Measurements from ENCODE around the gene ESYT2. TPM values are rescaled to one million over a fixed set of nuclear protein-coding genes. Genes with fewer than 3 reads are reported as not detected.

ESYT2 gene
- total RNA-seq, 1 experiment from 2014 or later, result 39.0 TPM

GRCh38 chr7:158830211-158830723 lies 958 bp upstream of the ESYT2 start:
- Mint-ChIP-seq H3K27me3 (ENCODE audit: low read depth) (peaks cover 13% of the 10 kb centered on the region), H3K4me3 (peak overlapping the region; percentile 69 to 83), H3K27ac (peak overlapping the region in 2 of 3 experiments; percentile 44; a peak in 3 of 7 replicates), H3K36me3 (ENCODE audit: insufficient read depth in 1 of 3, low read depth in 3 of 3) (peaks cover 0 to 7% (median 0%) of the 10 kb centered on the region in 3 experiments; a peak in 2 of 7 replicates), H3K4me1 (peaks cover 33% of the 10 kb centered on the region in 2 experiments), H3K9me3 (no peaks in the 10 kb centered on the region)
- no peak overlapping the region for H4K8ac ChIP-seq (replicated peaks; ENCODE audit: insufficient read length, low read depth, low read length)
- H3T11ph ChIP-seq (ENCODE audit: low read length), result no peak overlapping the region
- H3K56ac ChIP-seq (ENCODE audit: insufficient read length, low read depth, low read length), result no peak overlapping the region
- no peak overlapping the region for H3K4ac ChIP-seq (ENCODE audit: low read depth, low read length)
- peaks cover 7% of the 10 kb centered on the region; the same call in 1 of the 2 replicates for H3K4me1 ChIP-seq (ENCODE audit: insufficient read depth, low read length)
- H2AK5ac ChIP-seq (ENCODE audit: insufficient read length, low read length), result no peak overlapping the region
- no peak overlapping the region for H2BK5ac ChIP-seq (ENCODE audit: insufficient read length, low read length)
- no peaks in the 10 kb centered on the region for H4K20me1 ChIP-seq (ENCODE audit: control insufficient read depth, insufficient read depth, insufficient read length)
- H3K9me3 ChIP-seq (ENCODE audit: control insufficient read depth, low read depth, low read length), result no peaks in the 10 kb centered on the region
- H3K27me3 ChIP-seq (ENCODE audit: insufficient read depth, low read length), result no peaks in the 10 kb centered on the region; the same call in 1 of the 2 replicates
- no peak overlapping the region for H2AFZ ChIP-seq (ENCODE audit: low read length)
- peaks cover 11% of the 10 kb centered on the region; the same call in 1 of the 2 replicates for H3K79me2 ChIP-seq (ENCODE audit: insufficient read depth, low read length)
- H3K18ac ChIP-seq (ENCODE audit: insufficient read length, low read depth, low read length), result no peak overlapping the region
- no peak overlapping the region for H3K9ac ChIP-seq (ENCODE audit: extremely low read depth, insufficient read length, low read length)
- no peak overlapping the region for H3K23ac ChIP-seq (ENCODE audit: insufficient read length, low read depth, low read length)
- no peak overlapping the region for H3K14ac ChIP-seq (ENCODE audit: insufficient read depth, low read length)
- H3K79me1 ChIP-seq (ENCODE audit: insufficient read depth, low read depth, low read length, poor library complexity, severe bottlenecking), result peaks cover 5% of the 10 kb centered on the region
- DNase-seq, result no peak
- H2BK12ac ChIP-seq (ENCODE audit: insufficient read length, low read depth, low read length), result no peak overlapping the region
- peak overlapping the region; percentile 63 for H3K4me2 ChIP-seq (ENCODE audit: insufficient read depth, insufficient read length, low read length)
- no peak overlapping the region for H2BK120ac ChIP-seq (ENCODE audit: low read depth, low read length, poor library complexity, severe bottlenecking)
- TF ChIP-seq CTCF (conservative IDR thresholded peaks at IDR 0.05), result no peak
- no peak overlapping the region for H4K91ac ChIP-seq (ENCODE audit: insufficient read length, low read depth, low read length)
- no peak overlapping the region for H2BK20ac ChIP-seq (ENCODE audit: low read depth, low read length, poor library complexity, severe bottlenecking)
- H4K5ac ChIP-seq (ENCODE audit: insufficient read length, low read depth, low read length), result no peak overlapping the region
- H3K23me2 ChIP-seq (ENCODE audit: insufficient read length, low read depth, low read length, poor library complexity, severe bottlenecking), result peaks cover 12% of the 10 kb centered on the region
- WGBS (ENCODE audit: extremely low coverage, insufficient read length, low lambda C conversion rate), result no CpG with 5 or more reads among the region's 14 CpGs
- H3K27ac ChIP-seq (ENCODE audit: insufficient read length, low read depth, low read length), result no peak overlapping the region
- H2BK15ac ChIP-seq (ENCODE audit: low read depth, low read length), result no peak overlapping the region
